ENCODE data around the gene TTC31.

DNA sequence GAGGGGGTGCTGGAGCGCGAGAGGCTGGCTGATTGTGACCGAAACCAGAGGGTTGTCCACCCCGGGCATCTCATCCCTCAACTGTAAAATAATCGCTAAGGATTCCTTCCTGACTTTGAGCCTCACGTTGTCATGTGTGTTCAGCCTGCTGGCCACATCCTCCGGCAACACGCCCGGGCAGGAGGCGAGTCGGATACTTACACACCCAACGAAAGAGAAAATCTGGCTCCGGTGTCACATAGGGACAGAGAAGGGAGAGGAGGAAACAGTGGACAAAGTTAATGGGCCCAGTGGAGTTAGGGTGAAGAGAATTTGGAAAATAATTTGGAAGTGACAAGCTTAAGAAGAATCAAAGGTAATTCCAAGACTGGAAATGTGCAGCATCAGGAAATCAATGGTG, 33.8 kb downstream of the TTC31 start:
- no peak for TF ChIP-seq POLR2A (IDR thresholded peaks at IDR 0.05)
- TF ChIP-seq, protein P1, sequence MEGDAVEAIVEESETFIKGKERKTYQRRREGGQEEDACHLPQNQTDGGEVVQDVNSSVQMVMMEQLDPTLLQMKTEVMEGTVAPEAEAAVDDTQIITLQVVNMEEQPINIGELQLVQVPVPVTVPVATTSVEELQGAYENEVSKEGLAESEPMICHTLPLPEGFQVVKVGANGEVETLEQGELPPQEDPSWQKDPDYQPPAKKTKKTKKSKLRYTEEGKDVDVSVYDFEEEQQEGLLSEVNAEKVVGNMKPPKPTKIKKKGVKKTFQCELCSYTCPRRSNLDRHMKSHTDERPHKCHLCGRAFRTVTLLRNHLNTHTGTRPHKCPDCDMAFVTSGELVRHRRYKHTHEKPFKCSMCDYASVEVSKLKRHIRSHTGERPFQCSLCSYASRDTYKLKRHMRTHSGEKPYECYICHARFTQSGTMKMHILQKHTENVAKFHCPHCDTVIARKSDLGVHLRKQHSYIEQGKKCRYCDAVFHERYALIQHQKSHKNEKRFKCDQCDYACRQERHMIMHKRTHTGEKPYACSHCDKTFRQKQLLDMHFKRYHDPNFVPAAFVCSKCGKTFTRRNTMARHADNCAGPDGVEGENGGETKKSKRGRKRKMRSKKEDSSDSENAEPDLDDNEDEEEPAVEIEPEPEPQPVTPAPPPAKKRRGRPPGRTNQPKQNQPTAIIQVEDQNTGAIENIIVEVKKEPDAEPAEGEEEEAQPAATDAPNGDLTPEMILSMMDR (IDR thresholded peaks at IDR 0.05): no peak

All from lower leg skin (tissue), 3 donors.